ENCODE measurements around the gene PALM3.
"Not testable (repeated sequence)": the region's sequence is repeated elsewhere in the genome, so short reads cannot be mapped to it uniquely, and the experiment has no call there.

Gene PALM3

GRCh38 chr19:14054099-14054498 lies 7.8 kb downstream of the PALM3 start:
- no peak overlapping the region for H3K4me3 ChIP-seq (ENCODE audit: low read length)
- no peak for TF ChIP-seq CTCF (IDR thresholded peaks at IDR 0.05; ENCODE audit: insufficient read depth, low read depth, low read length, missing control alignments)
- DNase-seq (ENCODE audit: low read depth), result no peak

GRCh38 chr19:14053500-14053899 lies 8.4 kb downstream of the PALM3 start:
- TF ChIP-seq CTCF (IDR thresholded peaks at IDR 0.05; ENCODE audit: insufficient read depth, low read depth, low read length, missing control alignments), result no peak
- no peak overlapping the region for H3K4me3 ChIP-seq (ENCODE audit: low read length)
- no peak for DNase-seq (ENCODE audit: low read depth)

DNA sequence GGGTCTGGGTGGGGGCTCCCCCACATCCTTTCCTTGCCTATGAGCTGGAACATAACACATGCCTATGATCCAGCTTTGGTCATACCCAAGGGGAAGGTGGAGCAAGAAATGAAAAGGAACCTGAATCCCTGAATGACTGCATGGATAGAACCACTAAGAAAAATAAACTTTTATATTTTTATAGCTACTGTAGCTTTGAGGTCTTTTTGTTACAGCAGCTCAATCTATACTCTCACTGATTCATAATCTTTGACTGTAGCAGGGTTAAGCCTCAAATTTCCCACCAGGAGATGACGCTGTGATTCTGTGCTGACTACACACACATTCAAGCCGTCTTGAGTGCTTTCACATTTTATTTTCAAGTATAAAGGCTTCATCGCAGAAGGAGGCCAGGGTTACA lies 8.8 kb downstream of the PALM3 start:
- H3K4me3 ChIP-seq (ENCODE audit: low read length), result no peak overlapping the region
- DNase-seq (ENCODE audit: low read depth), result no peak
- no peak for TF ChIP-seq CTCF (IDR thresholded peaks at IDR 0.05; ENCODE audit: insufficient read depth, low read depth, low read length, missing control alignments)

DNA sequence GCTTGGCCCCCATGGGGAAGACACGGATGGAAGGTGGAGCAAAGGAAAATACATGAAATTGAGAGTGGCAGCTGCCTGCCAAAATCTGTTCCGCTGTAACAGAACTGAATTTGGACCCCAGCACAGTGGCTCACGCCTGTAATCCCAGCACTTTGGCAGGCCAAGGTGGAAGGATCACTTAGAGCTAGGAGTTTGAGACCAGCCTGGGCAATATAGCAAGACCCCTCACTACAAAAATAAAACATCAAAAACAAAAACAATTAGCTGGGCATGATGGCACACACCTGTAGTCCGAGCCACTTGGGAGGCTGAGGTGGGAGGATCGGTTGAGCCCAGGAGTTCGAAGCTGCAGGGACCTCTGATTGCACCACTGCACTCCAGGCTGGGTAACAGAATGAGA lies 9.4 kb downstream of the PALM3 start:
- no peak overlapping the region for H3K4me3 ChIP-seq (ENCODE audit: low read length)
- DNase-seq (ENCODE audit: low read depth), result no peak
- TF ChIP-seq CTCF (IDR thresholded peaks at IDR 0.05; ENCODE audit: insufficient read depth, low read depth, low read length, missing control alignments), result no peak

DNA sequence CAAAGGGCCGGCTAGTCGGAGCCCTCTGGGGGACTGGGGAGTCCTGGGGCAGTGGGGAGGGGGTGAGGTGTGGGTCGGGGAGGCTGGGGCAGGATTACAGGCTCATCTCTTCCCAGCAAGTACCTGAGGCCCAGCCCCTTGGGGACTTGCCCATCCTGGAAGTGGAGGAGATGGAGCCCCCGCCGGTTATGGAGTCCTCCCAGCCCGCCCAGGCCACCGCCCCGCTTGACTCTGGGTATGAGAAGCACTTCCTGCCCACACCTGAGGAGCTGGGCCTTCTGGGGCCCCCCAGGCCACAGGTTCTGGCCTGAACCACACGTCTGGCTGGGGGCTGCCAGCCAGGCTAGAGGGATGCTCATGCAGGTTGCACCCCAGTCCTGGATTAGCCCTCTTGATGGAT lies 9.9 kb downstream of the PALM3 start:
- DNase-seq (ENCODE audit: low read depth), result no peak
- TF ChIP-seq CTCF (IDR thresholded peaks at IDR 0.05; ENCODE audit: insufficient read depth, low read depth, low read length, missing control alignments), result no peak
- no peak overlapping the region for H3K4me3 ChIP-seq (ENCODE audit: low read length)

GRCh38 chr19:14050961-14051360 lies 10.9 kb downstream of the PALM3 start:
- not testable (repeated sequence) for DNase-seq (ENCODE audit: low read depth); H3K4me3 ChIP-seq (ENCODE audit: low read length)

DNA sequence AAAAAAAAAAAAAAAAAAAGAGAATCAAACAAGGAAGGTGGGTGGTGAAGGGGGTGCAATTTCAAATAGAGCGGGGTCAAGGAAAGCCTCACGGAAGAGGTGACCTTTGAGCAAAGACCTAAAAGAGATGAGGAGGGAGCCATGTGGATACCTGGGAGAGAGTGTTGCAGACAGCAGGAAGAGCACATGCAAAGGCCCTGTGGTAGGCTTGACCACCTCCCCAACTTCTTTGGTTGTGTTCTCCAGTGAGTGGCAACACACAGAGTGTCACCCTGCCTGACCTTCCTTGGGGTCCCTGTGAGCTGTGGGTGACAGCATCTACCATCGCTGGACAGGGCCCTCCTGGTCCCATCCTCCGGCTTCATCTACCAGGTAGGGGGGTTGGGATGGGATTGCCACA lies 11.4 kb downstream of the PALM3 start:
- no peak for TF ChIP-seq CTCF (IDR thresholded peaks at IDR 0.05; ENCODE audit: insufficient read depth, low read depth, low read length, missing control alignments)
- no peak overlapping the region for H3K4me3 ChIP-seq (ENCODE audit: low read length)
- no peak for DNase-seq (ENCODE audit: low read depth)
